OCI-LY3 (cell line): ENCODE data around the gene LIPT2.

Experiments used
- EZH2phosphoT487 ChIP-seq: fragments of 200-600 bp; shearing (Covaris generic); IDR thresholded peaks from 2 replicates; pipeline ENCODE4 v1.6.1; 2018; ENCODE audit warnings: antibody characterized with exemption, mixed run types, low read depth
- TF ChIP-seq, protein P1 (sequence below): fragments of 200-600, 300-600 bp; sonication (generic); IDR thresholded peaks from 2 replicates; pipeline ENCODE4 v1.5.1; 2014; ENCODE audit warnings: antibody characterized with exemption, low read length, low read depth

DNA sequence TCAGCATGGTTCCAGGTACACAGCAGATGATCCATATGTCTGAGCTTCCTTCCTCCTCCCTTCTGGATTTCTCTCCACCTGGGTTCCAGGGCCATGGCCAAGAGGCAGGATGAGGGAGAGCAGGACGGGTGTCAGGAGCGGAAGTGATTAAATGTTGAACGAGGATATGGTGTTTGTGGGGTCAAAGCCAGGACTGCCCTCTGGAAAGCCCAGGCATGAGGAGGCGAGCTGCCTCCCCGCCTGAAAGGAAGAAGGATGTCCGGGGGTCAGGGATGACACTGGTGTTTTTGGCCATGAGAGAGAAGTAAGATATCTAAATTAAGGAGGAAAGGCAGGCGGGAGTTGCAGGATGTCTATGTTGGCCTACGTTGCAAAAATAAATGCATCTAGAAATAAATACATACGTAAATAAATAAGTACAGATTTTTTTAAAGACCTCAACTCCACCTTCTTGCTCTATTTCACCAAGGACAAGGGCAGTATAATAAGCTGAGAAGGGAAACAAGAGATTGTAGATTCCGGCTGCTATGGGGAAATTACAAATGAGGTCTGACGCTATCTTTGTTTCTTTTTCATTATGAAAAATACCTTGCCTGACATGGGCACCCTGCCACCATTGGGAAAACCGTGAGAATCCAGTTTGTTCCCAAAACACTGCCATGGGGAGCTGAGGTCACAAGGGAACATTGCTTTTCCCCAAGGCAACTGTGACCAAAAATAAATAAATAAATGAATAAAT is 27.6 kb upstream of the LIPT2 start:
- TF ChIP-seq EZH2phosphoT487: no peak
- TF ChIP-seq, protein P1, sequence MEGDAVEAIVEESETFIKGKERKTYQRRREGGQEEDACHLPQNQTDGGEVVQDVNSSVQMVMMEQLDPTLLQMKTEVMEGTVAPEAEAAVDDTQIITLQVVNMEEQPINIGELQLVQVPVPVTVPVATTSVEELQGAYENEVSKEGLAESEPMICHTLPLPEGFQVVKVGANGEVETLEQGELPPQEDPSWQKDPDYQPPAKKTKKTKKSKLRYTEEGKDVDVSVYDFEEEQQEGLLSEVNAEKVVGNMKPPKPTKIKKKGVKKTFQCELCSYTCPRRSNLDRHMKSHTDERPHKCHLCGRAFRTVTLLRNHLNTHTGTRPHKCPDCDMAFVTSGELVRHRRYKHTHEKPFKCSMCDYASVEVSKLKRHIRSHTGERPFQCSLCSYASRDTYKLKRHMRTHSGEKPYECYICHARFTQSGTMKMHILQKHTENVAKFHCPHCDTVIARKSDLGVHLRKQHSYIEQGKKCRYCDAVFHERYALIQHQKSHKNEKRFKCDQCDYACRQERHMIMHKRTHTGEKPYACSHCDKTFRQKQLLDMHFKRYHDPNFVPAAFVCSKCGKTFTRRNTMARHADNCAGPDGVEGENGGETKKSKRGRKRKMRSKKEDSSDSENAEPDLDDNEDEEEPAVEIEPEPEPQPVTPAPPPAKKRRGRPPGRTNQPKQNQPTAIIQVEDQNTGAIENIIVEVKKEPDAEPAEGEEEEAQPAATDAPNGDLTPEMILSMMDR: no peak
